GM23338 (cell line): ENCODE data around the gene AZU1. TPM values are rescaled to one million over a fixed set of nuclear protein-coding genes. Genes with fewer than 3 reads are reported as not detected.

Source experiments
- ATAC-seq: fragments of 200-7000 bp; cut with Tn5 transposase; 3 replicates; pipeline ENCODE4 v1.9.1; 2020
- DNase-seq: peaks from one replicate; pipeline ENCODE4 v3.0.0-alpha.2; 2015; ENCODE audit warnings: low spot score
- H2AFZ ChIP-seq: fragments of 200-600 bp; sonication (generic); 2 replicates; pipeline ENCODE4 v1.8.0; 2016; ENCODE audit warnings: antibody characterized with exemption, mild to moderate bottlenecking, moderate library complexity
- H3F3A ChIP-seq: fragments of 200-600 bp; sonication (generic); replicated peaks from 2 replicates; pipeline ENCODE4 v1.8.0; 2017; ENCODE audit warnings: antibody characterized with exemption, mixed run types, low read depth
- H3K27ac ChIP-seq: fragments of 200-600 bp; sonication (generic); 2 replicates; pipeline ENCODE4 v1.6.1; 2016; ENCODE audit warnings: low read depth
- H3K27me3 ChIP-seq: fragments of 200-600 bp; sonication (generic); 2 replicates; pipeline ENCODE4 v1.8.0; 2016; ENCODE audit warnings: mild to moderate bottlenecking, mixed run types, moderate library complexity; ENCODE audit not compliant: insufficient read depth
- H3K36me3 ChIP-seq: fragments of 200-600 bp; sonication (generic); 2 replicates; pipeline ENCODE4 v1.8.0; 2016; ENCODE audit warnings: mild to moderate bottlenecking; ENCODE audit not compliant: insufficient read depth
- H3K4me1 ChIP-seq: fragments of 200-600 bp; sonication (generic); 2 replicates; pipeline ENCODE4 v1.8.0; 2016; ENCODE audit warnings: mild to moderate bottlenecking, moderate library complexity; ENCODE audit not compliant: insufficient read depth
- H3K4me2 ChIP-seq: fragments of 200-600 bp; sonication (generic); 2 replicates; pipeline ENCODE4 v1.7.1; 2017; ENCODE audit warnings: mixed run types
- H3K4me3 ChIP-seq: fragments of 200-600 bp; sonication (generic); 2 replicates; pipeline ENCODE4 v1.6.1; 2016; ENCODE audit warnings: mixed run types
- H3K79me2 ChIP-seq: fragments of 200-600 bp; sonication (generic); replicated peaks from 2 replicates; pipeline ENCODE4 v1.8.0; 2017; ENCODE audit warnings: mild to moderate bottlenecking; ENCODE audit not compliant: insufficient read depth
- H3K9me2 ChIP-seq: fragments of 200-600 bp; sonication (generic); 2 replicates; pipeline ENCODE4 v1.8.0; 2017; ENCODE audit not compliant: insufficient read depth
- H4K20me1 ChIP-seq: fragments of 200-600 bp; sonication (generic); replicated peaks from 2 replicates; pipeline ENCODE4 v1.8.0; 2017; ENCODE audit warnings: mild to moderate bottlenecking; ENCODE audit not compliant: insufficient read depth
- H3K27ac Mint-ChIP-seq: 2 replicates; pipeline ENCODE4 v1.8.0; 2020; ENCODE audit warnings: inconsistent platforms, mild to moderate bottlenecking, moderate library complexity, mixed read lengths
- H3K27me3 Mint-ChIP-seq: 3 replicates; pipeline ENCODE4 v1.8.0; 2022; ENCODE audit warnings: low read depth, mild to moderate bottlenecking, moderate library complexity, mixed read lengths, inconsistent platforms; ENCODE audit not compliant: insufficient read depth, poor library complexity
- H3K36me3 Mint-ChIP-seq: 3 replicates; pipeline ENCODE4 v1.8.0; 2021; ENCODE audit warnings: low read depth, mild to moderate bottlenecking, inconsistent platforms, moderate library complexity, mixed read lengths
- H3K4me1 Mint-ChIP-seq: 3 replicates; pipeline ENCODE4 v1.8.0; 2020; ENCODE audit warnings: mild to moderate bottlenecking, inconsistent platforms, mixed read lengths
- H3K4me3 Mint-ChIP-seq: 3 replicates; pipeline ENCODE4 v1.8.0; 2021; ENCODE audit warnings: moderate library complexity, mild to moderate bottlenecking, inconsistent platforms, mixed read lengths
- H3K9me3 Mint-ChIP-seq: 3 replicates; pipeline ENCODE4 v1.8.0; 2020; ENCODE audit warnings: moderate library complexity, mild to moderate bottlenecking, inconsistent platforms, mixed read lengths
- ETS1 ChIP-seq: IDR thresholded peaks from 2 replicates; pipeline ENCODE4 v1.6.1; 2016; ENCODE audit warnings: antibody characterized with exemption
- EZH2 ChIP-seq: fragments of 200-600 bp; sonication (generic); IDR thresholded peaks from one replicate; pipeline ENCODE4 v1.8.0; 2017; ENCODE audit warnings: antibody characterized with exemption, mild to moderate bottlenecking, low read depth; ENCODE audit not compliant: unreplicated experiment
- EZH2phosphoT487 ChIP-seq: fragments of 200-600 bp; sonication (generic); IDR thresholded peaks from one replicate; pipeline ENCODE4 v1.8.1; 2018; ENCODE audit warnings: antibody characterized with exemption; ENCODE audit not compliant: unreplicated experiment
- JUNB ChIP-seq: IDR thresholded peaks from one replicate; pipeline ENCODE4 v1.6.1; 2016; ENCODE audit warnings: antibody characterized with exemption; ENCODE audit not compliant: unreplicated experiment
- POLR2AphosphoS5 ChIP-seq: IDR thresholded peaks from 2 replicates; pipeline ENCODE4 v1.6.1; 2016; ENCODE audit warnings: antibody characterized with exemption, low read depth
- ZNF114 ChIP-seq: fragments of 250-450 bp; sonication (Bioruptor Pico); IDR thresholded peaks from 2 replicates; pipeline ENCODE4 v1.5.0; 2020; ENCODE audit warnings: mild to moderate bottlenecking, moderate library complexity
- ZNF331 ChIP-seq: fragments of 250-450 bp; sonication (Bioruptor Pico); IDR thresholded peaks from 2 replicates; pipeline ENCODE4 v1.5.0; 2020; ENCODE audit warnings: low read depth, mild to moderate bottlenecking, moderate library complexity
- ZNF462 ChIP-seq: fragments of 250-450 bp; sonication (Bioruptor Pico); IDR thresholded peaks from 2 replicates; pipeline ENCODE4 v1.5.0; 2020; ENCODE audit warnings: mild to moderate bottlenecking, moderate library complexity
- polyA plus RNA-seq: library from polyadenylated mRNA; unstranded; fragments of >200 nt; fragmentation: Nextera tagmentation; extraction: Ambion mirVana; gene quantifications from 2 replicates; pipeline ENCODE4 v1.2.1, GENCODE V29; 2016
- total RNA-seq: library from RNA; depleted of rRNA; stranded (reverse); fragments of >200 nt; shearing (Covaris generic); gene quantifications from 2 replicates; pipeline ENCODE4 v1.2.3, GENCODE V29; 2014

Gene AZU1
- total and polyA plus RNA-seq, 2 experiments from 2014 or later, result 0.78 to 1.4 TPM

- TF ChIP-seq ZNF462 (CRISPR knock-in tag) (no peak), EZH2phosphoT487 (no peak), EZH2 (no peak), ZNF331 (CRISPR knock-in tag) (no peak), JUNB (no peak), POLR2AphosphoS5 (no peak)
Measured at GRCh38 chr19:827314-827709, 325 bp upstream of the AZU1 start (continued).

- DNase-seq (no peak), ATAC-seq (no peak)
- Mint-ChIP-seq H3K4me3 (no peak overlapping the region), H3K36me3 (no peaks in the 10 kb centered on the region), H3K27me3 (peaks cover 6% of the 10 kb centered on the region), H3K27ac (no peak overlapping the region), H3K4me1 (no peaks in the 10 kb centered on the region), H3K9me3 (no peaks in the 10 kb centered on the region)
- Histone ChIP-seq H3K79me2 (no peaks in the 10 kb centered on the region), H3K36me3 (no peaks in the 10 kb centered on the region), H4K20me1 (no peaks in the 10 kb centered on the region), H3K27ac (no peak overlapping the region), H3K4me2 (no peak overlapping the region), H3K4me1 (no peaks in the 10 kb centered on the region), H2AFZ (no peak overlapping the region), H3K4me3 (no peak overlapping the region), H3F3A (no peaks in the 10 kb centered on the region), H3K27me3 (no peaks in the 10 kb centered on the region), H3K9me2 (no peaks in the 10 kb centered on the region)
- TF ChIP-seq ZNF462 (CRISPR knock-in tag), result no peak
- TF ChIP-seq ZNF114 (CRISPR knock-in tag), result no peak
- no peak for TF ChIP-seq ETS1
Measured at GRCh38 chr19:829129-829758, 1.6 kb downstream of the AZU1 start.
